Sigmoid colon (tissue), 7 donors: ENCODE results near the gene ZNF180. TPM values are rescaled to one million over a fixed set of nuclear protein-coding genes. Genes with fewer than 3 reads are reported as not detected.
"Not testable (repeated sequence)": the region's sequence is repeated elsewhere in the genome, so short reads cannot be mapped to it uniquely, and the experiment has no call there.

Experiments used
- DNase-seq: peaks from one replicate; pipeline ENCODE4 v3.0.0-alpha.2; 2019
- H3K27ac ChIP-seq, 4 donors: fragments of 200-600 bp; sonication (generic); one replicate each; pipeline ENCODE4 v1.5.1; 2016 to 2019; ENCODE audit warnings: mild to moderate bottlenecking in 1 of 4
- H3K27me3 ChIP-seq, 3 donors: fragments of 200-600 bp; sonication (generic); one replicate each; pipeline ENCODE4 v1.5.1; 2019; ENCODE audit warnings: mild to moderate bottlenecking in 1 of 3
- H3K36me3 ChIP-seq, 4 donors: fragments of 200-600 bp; sonication (generic); one replicate each; pipeline ENCODE4 v1.5.1; 2016 to 2019
- H3K4me1 ChIP-seq, 4 donors: fragments of 200-600 bp; sonication (generic); one replicate each; pipeline ENCODE4 v1.5.1; 2017 to 2019
- H3K4me3 ChIP-seq, 4 donors: fragments of 200-600 bp; sonication (generic); one replicate each; pipeline ENCODE4 v1.5.1; 2017 to 2019; ENCODE audit warnings: mild to moderate bottlenecking in 2 of 4, moderate library complexity in 1 of 4
- H3K9me3 ChIP-seq, 4 donors: fragments of 200-600 bp in 3 of 4; sonication (generic) in 3 of 4; one replicate each; pipeline versions ENCODE4 v1.5.1 to v1.6.1; 2013 to 2019
- EP300 ChIP-seq, 4 donors: sonication (generic); formaldehyde crosslinking; IDR thresholded peaks; one replicate each; pipeline ENCODE4 v1.6.1; 2017; ENCODE audit warnings: antibody characterized with exemption in 4 of 4
- POLR2A ChIP-seq, 2 donors: fragments of 450-650 bp; IDR thresholded peaks; one replicate each; pipeline ENCODE4 v1.6.1; 2016; ENCODE audit warnings: antibody characterized with exemption in 2 of 2, mild to moderate bottlenecking in 2 of 2, moderate library complexity in 2 of 2
- POLR2AphosphoS5 ChIP-seq, 4 donors: sonication (generic); formaldehyde crosslinking; IDR thresholded peaks; one replicate each; pipeline ENCODE4 v1.6.1; 2017; ENCODE audit warnings: antibody characterized with exemption in 4 of 4
- WGBS, 2 donors: extraction: QIAGEN DNeasy Blood & Tissue Kit; methylation state at CpG; one replicate each; pipeline ENCODE4 v1.1.7; 2013; 5-methylcytosine and 5-hydroxymethylcytosine counted together
- intact Hi-C: fragments of 100-400 bp; cut with DNase I; formaldehyde crosslinking; loops from one replicate; pipeline ENCODE4 v1.15.1; 2023
- polyA plus RNA-seq, 3 donors: library from polyadenylated mRNA; stranded (reverse); fragments of 200-250 nt; gene quantifications; one replicate each; pipeline ENCODE4 v1.2.3, GENCODE V29; 2013
- total RNA-seq, 4 donors: library from RNA; depleted of rRNA; stranded (reverse); fragments of >200 nt; gene quantifications; one replicate each; pipeline ENCODE4 v1.1.0, GENCODE V29; 2016
- TF ChIP-seq, protein P1 (sequence below), 4 experiments: fragments of 450-650 bp in 3 of 4; fragments of 200-600 bp in 1 of 4; IDR thresholded peaks; one replicate each; pipeline ENCODE4 v1.5.1; 2016 to 2019; ENCODE audit warnings: antibody characterized with exemption in 4 of 4, mild to moderate bottlenecking in 3 of 4, moderate library complexity in 2 of 4
- donor health status: healthy with polysubstance abuse.
- donor health status: Bipolar disorder and iron deficiency.
- donor health status: healthy.

The ZNF180 gene
- total and polyA plus RNA-seq, 7 donors: 2.4 to 19.5 (median 8.4) TPM

DNA sequence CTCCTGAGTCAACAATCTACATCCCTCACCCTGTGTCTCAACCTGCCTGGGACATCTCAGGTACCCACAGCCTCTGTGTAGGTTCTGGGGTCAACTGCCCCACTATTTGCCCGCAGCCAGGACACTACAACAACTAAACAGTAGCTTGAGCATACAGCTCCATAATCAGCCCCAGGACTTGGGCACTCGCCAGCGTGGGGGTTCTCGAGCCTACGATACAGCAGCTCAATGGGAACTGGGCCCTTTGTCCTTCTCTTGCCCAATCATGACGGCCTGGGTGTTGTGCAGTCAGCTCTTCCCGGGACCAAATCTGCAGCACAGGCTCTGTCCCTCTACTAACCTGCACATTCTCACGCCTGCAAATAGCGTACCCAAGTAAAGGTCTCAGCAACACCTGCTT is 1.3 kb downstream of the ZNF180 start:
- WGBS, 2 donors: 97 to 98% methylated on average over 9 of the region's 9 CpGs
- Histone ChIP-seq H3K4me1 (peaks cover 0 to 20% (median 16%) of the 10 kb centered on the region in 4 donors), H3K27me3 (no peaks in the 10 kb centered on the region), H3K4me3 (no peak overlapping the region), H3K9me3 (peaks cover 14 to 40% (median 29%) of the 10 kb centered on the region in 4 donors), H3K36me3 (peaks cover 20 to 36% (median 32%) of the 10 kb centered on the region in 4 donors), H3K27ac (no peak overlapping the region)
- no peak for TF ChIP-seq POLR2A (IDR thresholded peaks at IDR 0.05)
- TF ChIP-seq, protein P1, sequence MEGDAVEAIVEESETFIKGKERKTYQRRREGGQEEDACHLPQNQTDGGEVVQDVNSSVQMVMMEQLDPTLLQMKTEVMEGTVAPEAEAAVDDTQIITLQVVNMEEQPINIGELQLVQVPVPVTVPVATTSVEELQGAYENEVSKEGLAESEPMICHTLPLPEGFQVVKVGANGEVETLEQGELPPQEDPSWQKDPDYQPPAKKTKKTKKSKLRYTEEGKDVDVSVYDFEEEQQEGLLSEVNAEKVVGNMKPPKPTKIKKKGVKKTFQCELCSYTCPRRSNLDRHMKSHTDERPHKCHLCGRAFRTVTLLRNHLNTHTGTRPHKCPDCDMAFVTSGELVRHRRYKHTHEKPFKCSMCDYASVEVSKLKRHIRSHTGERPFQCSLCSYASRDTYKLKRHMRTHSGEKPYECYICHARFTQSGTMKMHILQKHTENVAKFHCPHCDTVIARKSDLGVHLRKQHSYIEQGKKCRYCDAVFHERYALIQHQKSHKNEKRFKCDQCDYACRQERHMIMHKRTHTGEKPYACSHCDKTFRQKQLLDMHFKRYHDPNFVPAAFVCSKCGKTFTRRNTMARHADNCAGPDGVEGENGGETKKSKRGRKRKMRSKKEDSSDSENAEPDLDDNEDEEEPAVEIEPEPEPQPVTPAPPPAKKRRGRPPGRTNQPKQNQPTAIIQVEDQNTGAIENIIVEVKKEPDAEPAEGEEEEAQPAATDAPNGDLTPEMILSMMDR (IDR thresholded peaks at IDR 0.05): no peak
- no peak for TF ChIP-seq POLR2AphosphoS5 (IDR thresholded peaks at IDR 0.05)
- no peak for TF ChIP-seq EP300 (IDR thresholded peaks at IDR 0.05)
- intact Hi-C loops: no loop called here
- DNase-seq: no peak

DNA sequence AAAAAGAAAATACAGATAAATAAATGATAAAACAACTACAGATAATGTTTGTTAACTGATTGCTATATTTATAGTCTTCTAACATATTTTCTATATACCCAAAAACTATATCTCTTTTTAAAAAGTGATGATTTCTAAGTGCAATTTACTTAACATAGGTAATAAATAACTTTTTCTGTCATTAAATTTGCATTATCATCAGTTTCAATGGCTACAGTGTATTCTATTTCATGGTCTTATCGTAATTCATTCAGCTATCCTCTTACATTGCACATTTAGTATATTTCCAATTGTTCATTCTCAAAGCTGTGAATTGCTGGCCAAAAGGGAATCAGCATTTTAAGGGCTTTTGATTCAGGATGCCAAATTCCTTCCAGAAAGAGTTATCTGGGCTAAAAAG is 3.6 kb downstream of the ZNF180 start:
- H3K9me3 ChIP-seq: peaks cover 28 to 61% (median 51%) of the 10 kb centered on the region in 4 donors

DNA sequence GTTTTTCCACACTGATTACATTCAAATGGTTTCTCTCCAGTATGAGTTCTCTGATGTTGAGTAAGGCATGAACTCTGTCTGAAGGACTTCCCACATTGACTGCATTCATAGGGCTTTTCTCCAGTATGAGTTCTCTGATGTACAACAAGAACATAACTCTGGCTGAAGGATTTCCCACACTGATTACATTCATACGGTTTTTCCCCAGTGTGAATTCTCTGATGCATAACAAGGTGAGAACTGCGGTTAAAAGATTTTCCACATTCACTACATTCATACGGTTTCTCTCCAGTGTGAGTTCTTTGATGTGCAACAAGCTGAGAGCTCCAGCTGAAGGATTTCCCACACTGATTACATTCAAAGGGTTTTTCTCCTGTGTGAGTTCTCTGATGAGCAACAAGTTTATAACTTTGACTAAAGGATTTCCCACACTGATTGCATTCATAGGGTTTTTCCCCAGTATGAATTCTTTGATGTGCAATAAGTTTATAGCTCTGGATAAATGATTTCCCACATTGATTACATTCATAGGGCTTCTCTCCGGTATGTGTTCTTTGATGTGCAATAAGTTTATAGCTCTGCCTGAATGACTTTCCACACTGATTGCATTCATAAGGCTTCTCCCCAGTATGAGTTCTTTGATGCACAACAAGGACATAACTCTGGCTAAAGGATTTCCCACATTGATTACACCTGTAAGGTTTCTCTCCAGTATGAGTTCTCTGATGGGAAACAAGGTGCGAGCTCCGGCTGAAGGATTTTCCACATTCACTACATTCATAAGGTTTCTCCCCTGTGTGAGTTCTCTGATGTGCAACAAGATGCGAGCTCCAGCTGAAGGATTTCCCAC is 23.5 kb downstream of the ZNF180 start:
- intact Hi-C loops: no loop called here
- H3K27me3 ChIP-seq: no peaks in the 10 kb centered on the region
- peaks cover 77 to 99% (median 86%) of the 10 kb centered on the region in 4 donors for H3K9me3 ChIP-seq
- TF ChIP-seq, protein P1 (IDR thresholded peaks at IDR 0.05): no peak
- TF ChIP-seq POLR2AphosphoS5 (IDR thresholded peaks at IDR 0.05) (no peak), EP300 (IDR thresholded peaks at IDR 0.05) (no peak), POLR2A (IDR thresholded peaks at IDR 0.05) (no peak)
- DNase-seq: no peak
- H3K36me3 ChIP-seq: peaks cover 40 to 68% (median 60%) of the 10 kb centered on the region in 4 donors
- no peak overlapping the region for H3K4me3 ChIP-seq
- WGBS, 2 donors: 93 to 97% methylated on average over 7 of the region's 7 CpGs
- no peak overlapping the region for H3K27ac ChIP-seq
- H3K4me1 ChIP-seq: no peaks in the 10 kb centered on the region

More for the DNA sequence above, 3.6 kb downstream of the ZNF180 start:
- Histone ChIP-seq H3K36me3 (peaks cover 36 to 59% (median 54%) of the 10 kb centered on the region in 4 donors), H3K4me3 (no peak overlapping the region), H3K4me1 (peaks cover 0 to 20% (median 16%) of the 10 kb centered on the region in 4 donors), H3K27ac (no peak overlapping the region), H3K27me3 (no peaks in the 10 kb centered on the region)
- TF ChIP-seq, protein P1 (IDR thresholded peaks at IDR 0.05): no peak
- TF ChIP-seq POLR2A (IDR thresholded peaks at IDR 0.05) (no peak), POLR2AphosphoS5 (IDR thresholded peaks at IDR 0.05) (no peak), EP300 (IDR thresholded peaks at IDR 0.05) (no peak)
- intact Hi-C loops: no loop called here
- WGBS, 2 donors: 93 to 97% methylated on average over 1 of the region's 1 CpG
- DNase-seq: no peak

DNA sequence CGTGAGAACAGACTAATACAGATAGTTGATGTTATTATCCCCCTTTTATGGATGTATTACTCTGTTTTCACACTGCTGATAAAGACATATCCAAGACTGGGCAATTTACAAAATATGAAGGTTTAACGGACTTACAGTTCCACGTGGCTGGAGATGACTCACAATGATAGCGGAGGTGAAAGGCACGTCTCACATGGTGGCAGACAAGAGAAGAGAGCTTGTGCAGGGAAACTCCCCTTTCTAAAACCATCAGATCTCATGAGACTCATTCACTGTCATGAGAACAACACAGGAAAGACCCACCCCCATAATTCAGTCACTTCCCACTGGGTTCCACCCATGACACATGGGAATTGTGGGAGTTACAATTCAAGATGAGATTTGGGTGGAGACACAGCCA is 31.6 kb downstream of the ZNF180 start:
- H3K27me3 ChIP-seq, H3K36me3 ChIP-seq, intact Hi-C loops, H3K4me1 ChIP-seq, H3K4me3 ChIP-seq, H3K27ac ChIP-seq, DNase-seq: not testable (repeated sequence)
- peaks cover 23 to 68% (median 50%) of the 10 kb centered on the region in 4 donors for H3K9me3 ChIP-seq
- 73 to 77% methylated on average over 5 of the region's 5 CpGs for WGBS, 2 donors

DNA sequence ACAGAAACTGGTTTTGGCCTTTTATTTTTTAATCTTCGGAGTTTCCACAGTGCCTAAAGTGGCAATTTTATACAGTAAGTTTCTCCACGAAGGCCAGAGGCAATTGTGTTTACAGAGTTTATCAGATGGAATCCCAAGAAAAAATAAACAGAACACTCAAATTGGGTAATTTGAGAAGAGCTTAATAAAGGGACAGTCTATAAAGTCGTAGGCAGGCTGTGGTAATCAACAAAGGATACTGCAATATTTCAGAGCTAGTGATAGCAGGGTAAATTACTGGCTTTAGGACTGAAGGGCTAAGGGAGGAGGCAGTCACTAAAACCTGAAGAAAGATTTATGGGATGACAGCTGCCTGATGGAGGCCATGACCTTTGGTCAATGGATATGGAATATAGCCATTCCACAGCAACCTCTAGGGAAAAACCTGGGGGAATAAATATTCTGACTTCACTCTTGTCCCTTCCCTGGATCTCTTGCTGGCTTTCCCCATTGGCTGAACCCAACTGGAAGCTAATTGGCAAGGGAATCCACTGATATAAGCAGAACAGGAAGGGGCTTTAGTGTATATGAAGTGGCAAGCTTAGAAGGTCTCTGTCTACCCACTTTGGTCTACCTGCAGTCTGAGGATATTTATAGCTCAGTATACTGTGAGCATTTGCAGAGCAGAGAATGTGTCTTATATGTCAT is 37.6 kb downstream of the ZNF180 start:
- DNase-seq, H3K27me3 ChIP-seq, intact Hi-C loops, H3K36me3 ChIP-seq, H3K4me3 ChIP-seq, H3K27ac ChIP-seq, H3K4me1 ChIP-seq: not testable (repeated sequence)
- H3K9me3 ChIP-seq: peaks cover 5 to 35% (median 23%) of the 10 kb centered on the region in 4 donors
- WGBS, 2 donors: 45 to 51% methylated on average over 3 of the region's 3 CpGs

DNA sequence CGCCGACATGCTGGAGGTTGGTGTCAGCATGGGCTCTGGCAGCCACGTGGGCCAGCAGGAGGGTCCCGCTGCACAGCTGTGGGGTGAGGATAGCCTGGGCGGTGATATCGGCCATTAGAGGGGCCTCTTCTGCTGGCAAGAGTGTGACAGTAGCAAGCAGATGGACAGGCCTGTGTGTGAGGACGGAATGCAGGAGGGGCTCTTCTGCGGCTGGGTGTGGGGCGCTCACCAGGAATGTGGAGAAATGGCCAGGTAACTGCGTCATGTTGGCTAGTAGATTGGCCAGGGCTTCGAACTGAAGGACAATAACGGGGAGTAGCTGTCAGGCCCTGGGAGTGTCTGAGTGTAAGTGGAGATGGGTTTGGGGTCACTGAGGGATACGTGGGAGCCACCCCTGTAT is 44.3 kb downstream of the ZNF180 start:
- H3K27me3 ChIP-seq, H3K4me3 ChIP-seq, H3K4me1 ChIP-seq, DNase-seq, intact Hi-C loops, H3K27ac ChIP-seq, H3K36me3 ChIP-seq: not testable (repeated sequence)
- 91 to 98% methylated on average over 11 of the region's 13 CpGs for WGBS, 2 donors
- peaks cover 0 to 25% (median 7%) of the 10 kb centered on the region in 4 donors for H3K9me3 ChIP-seq
